SK-N-DZ (cell line): ENCODE measurements around the gene CLSTN1.
"Not testable (repeated sequence)": the region's sequence is repeated elsewhere in the genome, so short reads cannot be mapped to it uniquely, and the experiment has no call there.

Source experiments
- DNase-seq: peaks from one replicate; pipeline ENCODE4 v3.0.0-alpha.2; 2015; ENCODE audit warnings: low spot score

CLSTN1 gene

DNA sequence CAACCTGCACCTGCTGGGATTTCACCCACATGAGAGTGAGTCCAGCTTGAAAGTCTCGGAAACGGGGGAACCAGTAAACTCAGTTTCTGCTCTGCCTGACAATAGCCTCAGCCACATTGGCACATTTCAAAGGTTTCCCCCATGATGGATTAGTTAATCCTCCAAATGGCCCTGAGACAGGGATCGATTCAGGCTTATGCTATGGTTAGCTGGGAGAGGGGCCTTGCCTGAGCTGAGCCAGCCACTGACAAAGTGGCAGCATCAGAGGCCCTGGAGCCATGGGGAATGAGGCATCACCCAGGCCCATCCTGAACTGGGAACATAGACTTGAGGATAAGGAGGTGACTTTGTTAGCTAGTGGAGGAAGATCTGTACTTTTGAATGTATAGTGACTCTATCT is 2.9 kb upstream of the CLSTN1 start:
- DNase-seq: no peak

DNA sequence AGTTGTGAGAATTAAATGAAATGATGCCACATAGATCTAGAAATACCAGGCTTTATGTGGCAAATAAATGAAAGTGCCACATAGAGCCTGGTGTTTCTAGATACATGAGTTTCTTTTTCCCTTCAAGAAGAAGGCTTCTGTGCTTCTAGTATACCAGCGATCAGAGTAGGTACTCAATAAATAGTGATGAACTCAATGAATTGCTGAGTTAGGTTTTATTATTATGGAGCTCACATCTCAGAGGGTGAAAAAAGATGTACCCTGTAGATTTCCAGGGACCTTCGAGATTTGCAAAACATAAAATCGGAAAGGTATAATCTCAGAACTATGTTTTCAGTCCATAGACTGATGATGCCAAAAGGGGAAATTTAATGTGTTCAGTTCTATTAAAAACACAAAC is 2.3 kb upstream of the CLSTN1 start:
- DNase-seq: no peak

- DNase-seq: no peak
Measured at GRCh38 chr1:9825093-9826074, 1.6 kb upstream of the CLSTN1 start.

GRCh38 chr1:9824702-9825089 is 931 bp upstream of the CLSTN1 start:
- no peak for DNase-seq

GRCh38 chr1:9823693-9823942 is 147 bp downstream of the CLSTN1 start:
- DNase-seq: no peak

DNA sequence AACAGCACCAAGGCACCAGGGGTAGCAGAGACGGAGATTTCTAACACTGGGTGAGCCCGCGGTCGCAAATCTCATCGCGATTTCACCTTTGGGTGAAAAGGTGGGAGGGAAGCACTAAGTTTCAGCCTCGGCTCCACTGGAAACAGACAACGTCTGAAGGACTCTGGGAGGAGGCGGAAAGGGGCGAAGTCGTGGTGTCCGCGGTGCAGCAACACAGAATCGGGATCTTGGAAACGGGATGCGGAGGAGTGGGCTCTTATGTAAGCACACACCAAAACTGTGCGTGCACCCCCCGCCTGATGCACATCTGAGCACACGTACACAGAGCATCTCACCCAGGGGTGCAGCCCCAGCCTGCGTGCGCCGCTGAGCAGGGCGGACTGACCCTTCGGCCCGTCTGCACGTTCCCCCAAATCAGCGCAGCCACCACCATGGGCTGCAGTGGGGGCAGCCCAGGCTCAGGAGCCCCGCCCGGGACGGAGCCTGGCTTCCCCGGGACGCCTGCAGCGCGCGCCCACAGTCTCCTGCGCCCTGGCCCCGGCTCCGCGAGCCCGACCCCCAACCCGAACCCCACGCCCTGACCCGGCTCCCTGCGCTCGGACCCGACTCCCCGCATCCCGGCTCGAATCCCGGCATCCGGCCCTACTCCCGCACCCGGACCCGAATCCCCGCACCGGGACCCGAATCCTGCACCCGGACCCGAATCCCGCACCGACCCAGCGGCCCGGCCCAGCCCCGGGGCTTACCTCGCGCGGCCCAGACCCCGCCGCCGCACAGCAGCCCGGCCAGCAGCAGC is 670 bp downstream of the CLSTN1 start:
- DNase-seq: no peak

GRCh38 chr1:9822490-9822889 is 1.3 kb downstream of the CLSTN1 start:
- no peak for DNase-seq

GRCh38 chr1:9821710-9822109 is 2.1 kb downstream of the CLSTN1 start:
- DNase-seq: no peak

- DNase-seq: no peak
Measured at GRCh38 chr1:9820521-9820920, 3.2 kb downstream of the CLSTN1 start.

GRCh38 chr1:9817734-9818133 is 6.0 kb downstream of the CLSTN1 start:
- no peak for DNase-seq

- no peak for DNase-seq
Measured at GRCh38 chr1:9816199-9816598, 7.6 kb downstream of the CLSTN1 start.

- DNase-seq: no peak
Measured at GRCh38 chr1:9815150-9815549, 8.6 kb downstream of the CLSTN1 start.

DNA sequence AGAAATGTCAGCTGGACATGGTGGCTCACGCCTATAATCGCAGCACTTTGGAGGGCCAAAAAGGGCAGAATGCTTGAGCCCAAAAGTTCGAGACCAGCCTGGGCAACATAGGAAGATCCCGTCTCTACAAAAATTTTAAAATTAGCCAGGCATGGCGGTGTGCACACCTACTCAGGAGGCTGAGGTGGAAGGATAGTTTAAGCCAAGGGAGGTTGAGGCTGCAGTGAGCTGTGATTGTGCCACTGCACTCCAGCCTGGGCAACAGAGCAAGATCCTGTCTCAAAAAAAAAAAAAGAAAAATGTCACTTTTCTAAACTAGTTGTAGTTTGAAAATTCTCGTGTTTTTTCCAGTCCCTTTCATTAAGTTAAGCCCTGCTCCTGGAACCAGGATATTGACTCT is 9.1 kb downstream of the CLSTN1 start:
- DNase-seq: no peak

DNA sequence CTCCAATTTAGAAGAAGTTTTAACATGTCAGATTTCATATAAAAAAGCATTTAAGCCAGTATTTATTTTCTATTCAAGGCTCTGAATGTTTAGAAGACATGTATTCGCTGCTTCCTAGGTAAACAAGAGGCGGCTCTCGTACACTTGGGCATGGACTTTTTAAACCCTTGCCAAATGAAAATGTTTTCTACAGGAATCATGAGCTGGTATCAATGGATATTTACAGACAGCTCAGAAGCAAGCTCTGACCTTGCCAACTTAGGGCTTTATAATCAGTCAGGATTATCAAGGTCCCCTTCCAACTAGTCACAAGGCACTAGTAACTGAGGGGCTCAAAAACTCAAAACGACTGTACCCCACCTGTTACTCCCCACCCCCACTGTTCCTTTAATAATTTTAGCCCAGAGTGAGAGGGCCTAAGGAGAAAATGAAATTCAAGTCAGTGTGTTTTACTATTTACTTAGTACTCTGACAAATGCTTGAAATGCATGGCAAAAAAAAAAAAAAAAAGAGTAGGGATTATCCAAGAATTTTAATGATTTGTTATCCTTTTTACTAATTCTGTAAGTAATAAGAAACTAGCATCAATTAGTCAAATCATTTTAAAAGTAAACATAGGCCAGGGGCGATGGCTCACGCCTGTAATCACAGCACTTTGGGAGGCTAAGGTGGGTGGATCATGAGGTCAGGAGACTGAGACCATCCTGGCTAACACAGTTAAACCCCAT is 12.4 kb downstream of the CLSTN1 start:
- DNase-seq: no peak

- DNase-seq: no peak
Measured at GRCh38 chr1:9809100-9809510, 14.7 kb downstream of the CLSTN1 start.

DNA sequence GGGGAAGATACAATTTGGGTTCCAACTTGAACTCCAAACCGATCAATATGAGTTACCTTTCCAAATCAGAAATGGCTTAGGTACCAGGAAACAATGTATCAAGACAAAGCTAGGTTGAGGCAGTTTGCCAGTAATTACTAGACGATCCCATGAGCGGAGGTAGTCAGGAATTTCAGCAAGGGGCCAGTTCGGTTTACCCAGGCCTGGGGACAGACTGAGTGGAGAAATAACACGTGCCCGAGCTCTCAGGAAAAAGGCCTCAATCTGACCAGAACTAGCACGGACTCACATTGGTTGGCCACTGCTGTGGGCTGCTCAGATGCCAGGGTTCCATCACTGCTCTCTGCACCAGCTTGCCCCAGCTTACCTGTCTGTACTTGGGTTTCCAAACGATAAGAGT is 15.3 kb downstream of the CLSTN1 start:
- no peak for DNase-seq

- no peak for DNase-seq
Measured at GRCh38 chr1:9807541-9807940, 16.2 kb downstream of the CLSTN1 start.

- DNase-seq: not testable (repeated sequence)
Measured at GRCh38 chr1:9805972-9806371, 17.8 kb downstream of the CLSTN1 start.

DNA sequence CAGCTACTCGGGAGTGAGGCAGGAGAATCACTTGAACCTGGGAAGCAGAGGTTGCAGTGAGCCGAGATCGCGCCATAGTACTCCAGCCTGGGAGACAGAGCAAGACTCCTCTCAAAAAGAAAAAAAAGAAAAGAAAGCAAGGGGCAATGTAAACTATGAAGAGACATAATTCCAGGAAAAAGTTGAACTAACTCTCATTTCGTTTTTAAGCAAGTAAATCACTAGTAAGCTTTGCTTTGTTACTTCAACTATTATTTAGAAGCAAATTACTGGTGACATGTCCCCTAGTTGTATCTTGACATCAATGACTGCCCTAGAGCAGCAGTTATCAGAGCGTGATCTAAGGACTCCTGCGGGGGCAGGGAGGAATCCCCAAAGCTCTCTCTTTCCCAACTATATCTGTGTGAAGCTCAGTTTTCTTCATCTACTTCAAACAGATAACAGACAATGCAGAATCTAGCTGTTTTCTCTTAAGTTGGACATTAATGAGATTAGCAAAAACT is 18.7 kb downstream of the CLSTN1 start:
- no peak for DNase-seq

DNA sequence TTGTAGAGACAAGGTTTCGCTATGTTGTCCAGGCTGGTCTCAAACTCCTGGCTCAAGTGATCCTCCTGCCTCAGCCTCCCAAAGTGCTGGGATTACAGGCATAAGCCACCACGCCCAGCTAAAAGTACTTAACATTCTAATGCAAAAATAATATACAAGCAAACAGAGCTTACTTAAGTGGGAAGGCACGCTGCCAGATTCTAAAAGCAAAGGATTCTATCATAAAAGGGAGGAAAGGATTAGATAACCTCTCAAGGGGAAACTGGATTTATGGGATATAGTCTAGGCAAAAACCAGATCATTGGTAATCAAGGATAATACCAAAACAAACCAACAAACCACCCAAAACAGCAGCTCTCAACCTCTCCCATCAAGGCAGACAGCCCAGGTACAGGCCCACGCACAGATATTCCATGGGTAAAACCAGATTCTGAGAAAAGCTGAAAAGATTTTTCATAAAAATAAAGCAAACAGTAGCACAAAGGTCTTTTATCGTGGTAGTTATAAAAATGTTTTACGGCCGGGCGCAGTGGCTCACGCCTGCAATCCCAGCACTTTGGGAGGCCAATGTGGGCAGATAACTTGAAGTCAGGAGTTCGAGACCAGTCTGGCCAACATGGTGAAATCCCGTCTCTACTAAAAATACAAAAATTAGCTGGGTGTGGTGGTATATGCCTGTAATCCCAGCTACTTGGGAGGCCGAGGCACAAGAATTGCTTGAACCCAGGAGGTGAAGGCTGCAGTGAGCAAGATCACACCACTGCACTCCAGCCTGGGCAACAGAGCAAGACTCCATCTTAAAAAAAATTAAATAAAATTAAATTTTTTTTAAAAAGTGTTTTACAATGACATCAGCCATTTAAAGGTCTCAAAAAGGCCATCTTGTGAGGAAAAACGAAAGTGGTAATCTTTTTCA is 20.5 kb downstream of the CLSTN1 start:
- not testable (repeated sequence) for DNase-seq

DNA sequence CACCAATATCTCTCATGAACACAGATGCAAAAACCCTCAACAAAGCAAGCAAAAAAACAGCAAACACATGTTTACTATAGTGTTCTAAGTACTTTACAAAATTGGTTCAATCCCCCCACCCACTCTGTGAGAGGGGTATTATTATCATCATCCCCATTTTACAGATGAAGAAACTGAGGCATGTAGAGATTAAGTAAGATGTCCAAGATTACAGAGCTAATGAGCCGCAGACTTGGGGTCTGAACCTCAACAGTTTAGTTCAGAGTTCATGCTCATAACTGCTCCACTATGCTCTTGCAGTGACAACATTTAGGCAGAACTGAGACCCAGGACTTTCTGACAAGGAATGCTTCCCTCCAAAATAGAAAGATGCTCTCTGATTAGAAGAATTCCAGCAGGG is 21.9 kb downstream of the CLSTN1 start:
- no peak for DNase-seq
